HepG2 (cell line): ENCODE data around the gene TPSD1.

Source experiments
- FOSL2 ChIP-seq: sonication (generic); formaldehyde crosslinking; IDR thresholded peaks from 2 replicates; pipeline ENCODE4 v1.4.0; 2020; ENCODE audit warnings: missing genetic modification reagents
- KDM5A ChIP-seq: fragments of 200-600 bp; sonication (generic); IDR thresholded peaks from 2 replicates; pipeline ENCODE4 v1.7.0; 2018; ENCODE audit warnings: antibody characterized with exemption, mild to moderate bottlenecking, low read length, borderline replicate concordance
- MAFK ChIP-seq, 2 experiments: IDR thresholded peaks in 1 of 2; conservative IDR thresholded peaks in 1 of 2; 2 replicates each; pipeline ENCODE4 v1.6.1; 2011; ENCODE audit warnings: improper control_type of control experiment in 2 of 2, low read length in 2 of 2
- POLR2G ChIP-seq: fragments of 200-400 bp; formaldehyde crosslinking; IDR thresholded peaks from 2 replicates; pipeline ENCODE4 v1.6.1; 2018; ENCODE audit warnings: mild to moderate bottlenecking, low read depth, low read length, moderate library complexity
- SATB2 ChIP-seq: sonication (generic); formaldehyde crosslinking; IDR thresholded peaks from 2 replicates; pipeline ENCODE4 v1.5.0; 2020; ENCODE audit warnings: missing genetic modification reagents
- TF ChIP-seq, protein P1 (sequence below): sonication (generic); formaldehyde crosslinking; IDR thresholded peaks from 2 replicates; pipeline ENCODE4 v1.5.0; 2020; ENCODE audit warnings: mild to moderate bottlenecking, missing genetic modification reagents, moderate library complexity
- TF ChIP-seq, protein P2 (sequence below): sonication (generic); formaldehyde crosslinking; IDR thresholded peaks from 2 replicates; pipeline ENCODE4 v1.5.0; 2020; ENCODE audit warnings: missing genetic modification reagents, mild to moderate bottlenecking, borderline replicate concordance

DNA sequence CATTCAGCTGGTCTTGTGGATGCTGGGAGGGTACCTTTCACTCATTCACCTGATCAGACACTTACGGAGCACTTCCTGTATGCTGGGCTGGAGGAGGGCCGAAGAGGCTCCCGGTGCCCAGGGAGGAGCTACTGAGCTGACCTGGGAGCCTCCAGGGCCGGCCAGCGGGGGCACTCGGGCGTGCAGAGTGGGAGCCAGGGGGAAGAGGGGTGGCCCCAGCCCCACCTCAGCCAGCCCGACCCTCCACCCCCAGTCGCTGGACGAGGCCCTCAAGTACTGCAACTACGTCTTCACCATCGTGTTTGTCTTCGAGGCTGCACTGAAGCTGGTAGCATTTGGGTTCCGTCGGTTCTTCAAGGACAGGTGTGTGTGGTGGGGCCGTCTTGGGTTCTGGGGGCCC lies 41.1 kb upstream of the TPSD1 start:
- TF ChIP-seq KDM5A: no peak
- TF ChIP-seq FOSL2: no peak
- TF ChIP-seq, protein P1, sequence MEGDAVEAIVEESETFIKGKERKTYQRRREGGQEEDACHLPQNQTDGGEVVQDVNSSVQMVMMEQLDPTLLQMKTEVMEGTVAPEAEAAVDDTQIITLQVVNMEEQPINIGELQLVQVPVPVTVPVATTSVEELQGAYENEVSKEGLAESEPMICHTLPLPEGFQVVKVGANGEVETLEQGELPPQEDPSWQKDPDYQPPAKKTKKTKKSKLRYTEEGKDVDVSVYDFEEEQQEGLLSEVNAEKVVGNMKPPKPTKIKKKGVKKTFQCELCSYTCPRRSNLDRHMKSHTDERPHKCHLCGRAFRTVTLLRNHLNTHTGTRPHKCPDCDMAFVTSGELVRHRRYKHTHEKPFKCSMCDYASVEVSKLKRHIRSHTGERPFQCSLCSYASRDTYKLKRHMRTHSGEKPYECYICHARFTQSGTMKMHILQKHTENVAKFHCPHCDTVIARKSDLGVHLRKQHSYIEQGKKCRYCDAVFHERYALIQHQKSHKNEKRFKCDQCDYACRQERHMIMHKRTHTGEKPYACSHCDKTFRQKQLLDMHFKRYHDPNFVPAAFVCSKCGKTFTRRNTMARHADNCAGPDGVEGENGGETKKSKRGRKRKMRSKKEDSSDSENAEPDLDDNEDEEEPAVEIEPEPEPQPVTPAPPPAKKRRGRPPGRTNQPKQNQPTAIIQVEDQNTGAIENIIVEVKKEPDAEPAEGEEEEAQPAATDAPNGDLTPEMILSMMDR: no peak
- TF ChIP-seq SATB2 (CRISPR knock-in tag): no peak
- TF ChIP-seq MAFK (conservative IDR thresholded peaks at IDR 0.05 in 1 of 2, IDR thresholded peaks at IDR 0.05 in 1 of 2; ENCODE audit: low read length in 2 of 2): no peak
- TF ChIP-seq POLR2G: no peak
- TF ChIP-seq, protein P2, sequence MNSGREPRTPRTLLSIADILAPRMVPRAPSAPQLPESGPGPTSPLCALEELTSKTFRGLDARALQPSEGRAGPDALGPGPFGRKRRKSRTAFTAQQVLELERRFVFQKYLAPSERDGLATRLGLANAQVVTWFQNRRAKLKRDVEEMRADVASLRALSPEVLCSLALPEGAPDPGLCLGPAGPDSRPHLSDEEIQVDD: no peak
